DMS153 treated with DMSO at 0.1 percent for 48 hours (cell line): Measurements from ENCODE around the gene NPY.

Experiments used
- DNase-seq: peaks from one replicate; lab custom pipeline; 2025; ENCODE audit not compliant: unreplicated experiment; lab: John Stamatoyannopoulos, UW

NPY gene

GRCh38 chr7:24313777-24314176 is 29.8 kb downstream of the NPY start:
- DNase-seq = no peak

GRCh38 chr7:24316340-24316739 is 32.4 kb downstream of the NPY start:
- DNase-seq = no peak

GRCh38 chr7:24318326-24318725 is 34.3 kb downstream of the NPY start:
- no peak for DNase-seq

GRCh38 chr7:24319209-24319608 is 35.2 kb downstream of the NPY start:
- DNase-seq = no peak

- DNase-seq = no peak
Observed at GRCh38 chr7:24323961-24324480, 40.0 kb downstream of the NPY start.

- peak; percentile 31 for DNase-seq
Observed at GRCh38 chr7:24325708-24326107, 41.7 kb downstream of the NPY start.

GRCh38 chr7:24328050-24328449 is 44.1 kb downstream of the NPY start:
- DNase-seq = no peak

GRCh38 chr7:24328894-24329293 is 44.9 kb downstream of the NPY start:
- DNase-seq = no peak

- DNase-seq = no peak
Observed at GRCh38 chr7:24334012-24334411, 50.0 kb downstream of the NPY start.

GRCh38 chr7:24334627-24335026 is 50.6 kb downstream of the NPY start:
- DNase-seq = no peak

- DNase-seq = no peak
Observed at GRCh38 chr7:24336461-24336860, 52.5 kb downstream of the NPY start.

- no peak for DNase-seq
Observed at GRCh38 chr7:24337180-24337579, 53.2 kb downstream of the NPY start.

GRCh38 chr7:24339575-24339974 is 55.6 kb downstream of the NPY start:
- no peak for DNase-seq

- DNase-seq = no peak
Observed at GRCh38 chr7:24340727-24341126, 56.7 kb downstream of the NPY start.
